T1000 (cell line): ENCODE data around the gene VPS4A.
"Not testable (repeated sequence)": the region's sequence is repeated elsewhere in the genome, so short reads cannot be mapped to it uniquely, and the experiment has no call there.

Experiments used
- DNase-seq: peaks from one replicate; lab custom pipeline; 2025; ENCODE audit warnings: mixed read lengths; lab: John Stamatoyannopoulos, UW

Gene VPS4A

DNA sequence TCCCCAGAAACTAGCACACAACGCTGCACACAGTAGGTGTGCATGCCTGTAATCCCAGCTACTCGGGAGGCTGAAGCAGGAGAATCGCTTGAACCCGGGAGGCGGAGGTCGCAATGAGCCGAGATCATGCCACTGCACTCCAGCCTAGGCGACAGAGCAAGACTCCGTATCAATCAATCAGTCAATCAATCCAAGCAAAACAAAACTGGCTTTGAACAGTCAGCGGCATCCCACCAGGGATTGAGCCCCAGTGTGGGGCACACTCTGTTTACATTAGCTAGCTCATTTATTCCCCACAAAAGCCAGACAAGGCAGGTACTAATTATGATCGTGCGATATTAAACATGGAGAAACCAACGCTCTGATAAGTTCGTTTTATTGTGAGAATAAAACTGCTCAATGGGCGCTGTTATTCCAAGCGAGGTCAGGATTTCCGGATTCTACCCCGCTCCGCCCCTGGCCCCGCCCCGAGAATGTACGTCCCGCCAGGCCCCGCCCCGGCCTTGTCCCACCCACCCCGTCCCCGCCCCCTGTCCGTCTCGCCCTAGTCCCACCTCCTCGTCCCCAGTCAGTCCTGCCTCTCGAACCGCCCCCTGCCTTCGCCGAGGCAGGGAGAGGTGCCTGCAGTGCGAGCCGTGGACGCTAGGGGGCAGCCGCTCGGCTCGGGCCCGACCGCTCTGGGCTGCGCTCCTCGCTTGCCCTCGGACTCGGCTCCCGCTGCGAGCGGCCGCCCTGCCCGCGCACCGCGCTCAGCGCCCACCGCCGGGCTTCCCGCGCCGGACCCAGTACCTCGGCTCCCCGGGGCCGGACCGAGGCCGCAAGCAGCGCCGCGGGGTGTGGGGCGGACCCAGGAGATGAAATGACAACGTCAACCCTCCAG lies at the start of gene VPS4A:
Gene VPS4A, plus strand, starts transcription at position 698 of the 880 bp plus-strand sequence. Its CDS starts 162 bp downstream, at position 860.
- peak; percentile 93 for DNase-seq

- DNase-seq = no peak
These were observed 44.7 kb upstream of the VPS4A start for GRCh38 chr16:69266334-69267063.

DNA sequence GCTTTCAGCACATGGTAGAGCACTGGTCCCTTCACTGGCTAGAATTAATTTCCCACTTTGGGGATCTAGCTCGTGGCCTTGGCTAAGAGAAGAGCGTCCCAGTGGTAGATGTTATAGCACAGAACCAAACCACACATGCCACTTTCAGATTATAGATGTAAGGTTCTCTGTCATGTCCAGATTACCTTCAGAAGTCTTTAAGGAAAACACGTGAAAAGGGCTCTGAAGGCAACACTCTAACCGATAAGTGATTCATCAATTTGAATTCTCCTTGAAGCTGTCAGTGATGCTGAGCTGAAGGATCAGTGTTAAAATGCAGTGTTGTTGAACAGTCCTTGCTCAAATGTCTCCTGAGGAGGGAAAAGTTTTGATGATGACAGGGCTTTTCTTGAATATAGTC lies 43.5 kb upstream of the VPS4A start:
- DNase-seq = no peak

GRCh38 chr16:69270395-69270794 lies 40.8 kb upstream of the VPS4A start:
- DNase-seq = no peak

DNA sequence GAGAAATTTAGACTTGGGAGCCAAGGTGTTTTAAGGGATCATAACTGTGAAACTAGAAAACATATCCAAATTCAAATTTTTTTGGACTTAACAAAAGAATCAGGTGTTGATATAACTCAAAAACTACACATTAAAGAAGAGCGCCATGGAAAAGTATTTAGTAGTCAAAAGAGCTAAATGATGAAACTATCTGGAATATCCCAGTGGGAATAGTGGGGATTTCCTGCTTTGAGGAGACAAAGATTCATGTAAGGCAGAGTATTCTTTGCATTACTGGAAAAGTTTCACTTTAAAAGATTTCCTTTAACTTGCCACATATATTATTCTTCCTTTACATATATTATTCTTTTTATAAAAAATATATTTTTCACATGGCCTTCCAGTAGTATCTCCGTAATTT lies 40.3 kb upstream of the VPS4A start:
- DNase-seq = no peak

DNA sequence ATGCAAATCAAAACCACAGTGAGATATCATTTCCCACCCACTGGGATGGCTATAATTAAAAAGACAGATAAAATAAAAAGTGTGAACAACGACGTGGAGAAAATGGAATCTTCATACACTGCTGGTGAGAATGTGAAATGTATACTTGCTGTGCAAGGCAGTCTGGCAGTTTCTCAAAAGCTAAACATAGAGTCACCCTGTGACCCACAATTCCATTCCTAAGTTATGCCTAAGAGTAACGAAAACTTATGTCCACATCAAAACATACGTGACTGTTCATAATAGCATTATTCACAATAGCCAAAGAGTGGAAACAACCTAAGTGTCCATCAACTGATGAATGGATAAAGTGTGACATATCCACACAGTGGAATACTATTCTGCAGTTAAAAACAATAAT lies 38.1 kb upstream of the VPS4A start:
- no peak for DNase-seq

DNA sequence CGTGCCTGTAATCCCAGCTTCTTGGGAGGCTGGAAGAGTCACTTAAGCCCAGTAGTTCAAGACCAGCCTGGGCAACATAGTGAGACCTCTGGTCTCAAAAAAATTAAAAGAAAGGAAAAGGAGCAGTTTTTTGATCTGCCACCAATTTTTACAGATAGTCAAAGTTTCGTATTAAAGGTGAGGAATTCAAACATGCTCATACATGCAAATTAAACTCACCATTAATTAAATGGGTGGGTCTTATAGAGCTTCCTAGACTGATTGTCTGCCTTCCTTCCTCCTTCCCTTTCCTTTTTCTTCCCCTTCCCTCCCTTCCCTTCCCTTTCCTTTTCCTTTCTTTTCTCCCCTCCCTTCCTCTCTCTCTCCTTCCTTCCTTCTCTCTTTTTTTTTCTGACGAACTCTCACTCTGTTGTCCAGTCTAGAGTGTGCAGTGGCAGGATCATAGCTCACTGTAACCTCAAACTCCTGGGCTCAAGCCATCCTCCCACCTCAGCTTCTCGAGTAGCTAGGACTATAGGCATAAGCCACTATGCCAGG lies 36.4 kb upstream of the VPS4A start:
- DNase-seq = no peak

DNA sequence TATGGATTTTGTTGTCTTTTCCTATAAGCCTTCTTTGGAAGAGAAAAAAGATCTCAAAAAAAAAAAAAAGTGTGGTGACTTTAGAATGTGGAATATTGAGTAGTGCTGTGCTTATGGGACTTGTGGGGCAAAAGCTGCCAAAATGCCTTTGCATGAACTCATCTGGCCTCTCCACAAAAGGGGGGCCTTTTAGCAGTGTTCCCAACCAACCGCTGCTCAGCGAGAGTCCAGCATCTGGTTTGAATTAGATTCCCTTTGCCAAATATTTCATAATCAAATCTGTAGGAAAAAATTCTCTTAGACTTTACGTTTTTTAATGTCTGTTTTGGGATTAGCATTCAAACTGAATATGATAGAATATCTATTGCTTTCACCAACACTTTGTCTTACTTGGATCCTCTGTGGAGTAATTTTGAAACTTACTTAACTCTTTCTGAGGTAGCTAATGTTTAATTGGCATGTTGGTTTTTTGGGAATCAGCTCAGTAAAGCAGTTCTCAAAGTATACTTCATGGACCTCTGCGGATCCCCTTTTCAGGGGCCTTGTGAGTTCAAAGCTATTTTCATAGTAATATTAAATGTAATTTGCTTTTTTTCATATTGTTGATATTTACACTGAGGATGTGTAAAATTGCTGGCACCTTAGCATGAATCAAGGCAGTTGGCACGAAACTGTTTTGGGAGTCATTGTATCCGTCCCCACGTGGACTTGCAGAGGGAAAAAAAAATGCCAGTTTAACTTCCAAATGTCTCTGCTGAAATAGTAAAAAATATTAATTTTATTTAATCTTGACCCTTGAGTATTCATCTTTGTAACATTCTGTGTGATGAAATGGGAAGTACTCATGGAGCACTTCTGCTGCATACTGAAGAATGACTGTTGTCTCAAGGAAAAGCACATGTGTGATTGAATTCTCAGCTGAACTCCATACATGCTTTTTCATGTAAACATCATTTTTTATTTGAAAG lies 34.7 kb upstream of the VPS4A start:
- peak; percentile 36 for DNase-seq

GRCh38 chr16:69277413-69277812 lies 33.7 kb upstream of the VPS4A start:
- DNase-seq = no peak

DNA sequence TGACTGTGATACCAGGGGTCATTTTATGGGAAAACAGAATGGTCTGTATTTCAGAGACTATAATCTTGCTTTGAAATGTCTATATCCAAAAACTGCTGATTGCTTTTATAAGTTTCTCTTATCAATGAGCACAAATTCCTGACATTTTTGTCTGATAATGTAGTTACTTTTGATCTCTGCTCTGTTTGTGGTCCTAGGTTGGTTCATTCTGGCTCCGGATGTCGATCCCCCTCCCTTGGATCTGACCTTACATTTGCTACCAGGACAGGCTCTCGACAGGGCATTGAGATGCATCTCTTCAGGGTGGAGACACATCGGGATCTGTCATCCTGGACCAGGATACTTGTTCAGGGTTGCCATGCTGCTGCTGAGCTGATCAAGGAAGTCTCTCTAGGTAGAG lies 27.3 kb upstream of the VPS4A start:
- no peak for DNase-seq

- DNase-seq = no peak
These were observed 25.9 kb upstream of the VPS4A start for GRCh38 chr16:69285240-69285639.

DNA sequence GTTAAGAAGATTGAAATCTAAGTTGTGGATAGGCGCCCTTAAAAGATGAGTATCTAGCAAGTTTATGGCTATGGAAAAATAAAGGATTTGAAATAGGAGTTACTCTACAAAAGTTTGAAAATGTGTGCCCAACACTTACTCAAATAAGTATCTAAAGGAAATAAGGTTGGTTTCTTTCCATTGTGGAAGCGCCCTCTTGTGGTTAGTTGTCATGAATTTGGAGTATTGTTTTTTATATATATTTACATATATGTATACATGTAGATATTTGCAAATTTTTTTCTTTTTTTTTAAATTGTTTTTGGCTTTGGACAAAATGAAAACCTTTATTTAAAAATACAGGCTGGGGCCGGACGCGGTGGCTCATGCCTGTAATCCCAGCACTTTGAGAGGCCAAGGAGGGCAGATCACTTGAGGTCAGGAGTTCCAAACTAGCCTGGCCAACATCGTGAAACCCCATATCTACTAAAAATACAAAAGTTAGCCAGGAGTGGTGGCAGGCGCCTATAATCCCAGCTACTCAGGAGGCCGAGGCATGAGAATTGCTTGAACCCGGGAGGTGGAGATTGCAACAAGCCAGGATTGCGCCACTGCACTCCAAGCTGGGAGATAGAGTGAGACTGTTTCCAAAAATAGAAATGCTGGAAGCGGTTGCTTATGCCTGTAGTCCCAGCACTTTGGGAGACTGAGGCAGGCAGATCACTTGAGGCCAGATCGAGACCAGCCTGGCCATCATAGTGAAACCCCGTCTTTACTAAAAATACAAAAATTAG lies 24.0 kb upstream of the VPS4A start:
- DNase-seq = no peak

DNA sequence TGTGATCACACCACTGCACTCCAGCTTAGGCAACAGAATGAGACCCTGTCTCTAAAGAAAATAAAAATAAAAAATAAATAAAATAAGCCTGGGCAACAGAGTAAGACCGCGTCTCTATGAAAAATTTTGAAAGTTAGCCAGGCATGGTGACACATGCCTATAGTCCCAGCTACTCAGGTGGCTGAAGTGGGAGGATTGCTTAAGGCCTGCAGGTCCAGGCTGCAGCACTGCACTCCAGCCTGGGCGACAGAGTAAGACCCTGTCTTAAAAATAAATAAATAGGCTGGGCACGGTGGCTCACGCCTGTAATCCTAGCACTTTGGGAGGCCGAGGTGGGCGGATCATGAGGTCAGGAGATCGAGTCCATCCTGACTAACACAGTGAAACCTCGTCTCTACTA lies 19.5 kb upstream of the VPS4A start:
- DNase-seq = not testable (repeated sequence)

DNA sequence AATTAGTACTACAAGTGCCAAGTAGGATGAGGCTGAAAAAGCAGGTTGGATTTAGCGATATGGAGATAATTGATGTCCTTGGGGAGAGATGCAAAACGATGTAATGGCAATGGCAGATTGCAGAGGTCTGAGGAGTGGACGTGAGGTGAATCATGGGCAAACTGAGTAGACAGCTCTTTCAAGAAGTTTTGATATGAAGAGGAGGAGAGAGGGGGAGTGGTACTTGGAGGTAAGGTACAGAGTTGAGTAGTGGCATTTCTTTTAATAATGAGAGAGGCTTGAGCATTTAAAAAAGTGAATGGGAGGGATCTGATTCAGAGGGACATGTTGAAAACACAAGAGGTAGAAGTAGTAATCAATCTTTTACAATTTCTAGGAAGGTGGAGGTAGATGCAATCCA lies 17.7 kb upstream of the VPS4A start:
- DNase-seq = no peak

- no peak for DNase-seq
These were observed 17.1 kb upstream of the VPS4A start for GRCh38 chr16:69294051-69294450.

DNA sequence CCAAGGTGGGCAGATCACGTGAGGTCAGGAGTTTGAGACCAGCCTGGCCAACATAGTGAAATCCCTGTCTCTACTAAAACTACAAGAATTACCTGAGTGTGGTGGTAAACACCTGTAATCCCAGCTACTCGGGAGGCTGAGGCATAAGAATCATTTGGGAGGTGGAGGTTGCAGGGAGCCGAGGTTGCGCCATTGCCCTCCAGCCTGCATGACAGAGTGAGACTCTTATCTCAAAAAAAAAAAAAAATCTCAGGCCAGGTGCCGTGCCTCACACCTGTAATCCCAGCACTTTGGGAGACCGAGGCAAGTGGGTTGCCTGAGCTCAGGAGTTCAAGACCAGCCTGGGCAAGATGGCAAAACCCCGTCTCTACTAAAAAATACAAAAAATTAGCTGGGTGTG lies 14.4 kb upstream of the VPS4A start:
- not testable (repeated sequence) for DNase-seq

DNA sequence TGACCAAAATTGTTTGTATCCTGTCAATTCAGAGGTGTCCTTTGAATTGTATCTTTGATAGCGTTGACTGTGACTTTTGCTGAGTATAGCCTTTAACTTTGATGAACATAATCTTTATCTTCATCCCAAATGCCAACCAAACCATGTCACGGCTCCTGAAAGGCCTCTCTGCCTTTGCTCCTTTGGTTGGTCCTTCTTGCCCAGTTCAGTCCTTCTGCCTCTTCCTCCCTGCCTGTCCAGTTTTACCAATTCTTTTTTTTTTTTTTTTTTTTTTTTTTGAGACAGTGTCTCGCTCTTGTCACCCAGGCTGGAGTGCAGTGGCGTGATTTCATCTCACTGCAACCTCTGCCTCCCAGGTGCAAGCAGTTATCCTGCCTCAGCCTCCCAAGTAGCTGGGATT lies 12.9 kb upstream of the VPS4A start:
- DNase-seq = no peak

DNA sequence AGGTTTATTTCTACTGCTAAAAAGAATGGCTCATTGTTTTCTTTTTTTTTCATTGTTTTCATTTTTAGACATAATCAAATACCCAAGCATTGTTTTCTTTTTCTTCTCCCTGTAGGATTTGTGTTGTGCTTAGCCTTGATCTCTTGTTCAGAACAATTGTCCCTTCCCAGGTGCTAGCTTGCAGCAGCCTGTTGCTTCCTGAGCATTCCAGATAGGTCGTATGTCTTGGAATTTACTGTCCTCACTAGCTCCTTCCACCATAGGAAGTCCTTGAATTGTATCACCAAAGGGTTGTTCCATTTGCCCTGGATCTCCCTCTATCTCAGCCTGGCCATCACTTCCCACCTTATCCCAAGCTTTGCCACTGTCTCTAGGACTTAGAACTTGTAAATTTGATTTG lies 10.0 kb upstream of the VPS4A start:
- no peak for DNase-seq

GRCh38 chr16:69301861-69302260 lies 9.3 kb upstream of the VPS4A start:
- DNase-seq = no peak

DNA sequence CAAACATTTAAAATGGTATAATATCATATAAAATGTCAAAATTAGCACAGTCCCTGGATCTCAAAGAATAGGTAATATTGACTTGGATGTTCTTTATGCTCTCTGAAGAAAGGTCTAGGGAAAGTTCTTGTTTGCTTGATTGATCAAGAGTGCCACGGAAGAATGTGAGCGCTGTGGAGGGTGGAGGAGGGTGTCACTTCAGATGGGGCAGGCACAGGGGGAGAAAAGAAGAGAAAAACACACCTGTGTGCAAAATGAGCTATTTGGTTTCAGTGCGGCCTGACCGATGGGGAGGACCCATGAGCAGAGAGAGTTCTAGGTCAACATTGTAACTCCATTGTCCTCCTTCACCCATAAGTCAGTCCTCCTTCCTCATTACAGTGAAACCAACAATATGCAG lies 8.8 kb upstream of the VPS4A start:
- no peak for DNase-seq

DNA sequence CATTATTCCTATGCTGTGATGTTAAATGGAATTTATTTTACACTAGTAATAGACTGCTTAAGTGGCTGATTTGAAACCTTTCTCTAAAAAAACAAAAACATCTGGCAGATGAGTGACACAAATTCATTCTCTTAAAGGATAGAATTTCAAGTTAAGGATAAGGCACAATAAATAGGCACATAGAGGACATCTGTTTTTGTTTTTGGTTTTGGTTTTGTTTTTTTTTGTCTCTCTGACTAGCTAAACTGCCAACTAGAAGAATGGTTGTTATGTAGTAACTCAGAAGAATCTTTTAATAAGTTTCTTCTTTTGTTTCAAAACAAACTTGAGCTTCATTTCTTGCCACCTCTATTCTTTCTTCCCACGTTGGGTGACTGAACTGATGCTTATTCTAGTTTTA lies 5.1 kb upstream of the VPS4A start:
- no peak for DNase-seq
